CD4-positive, alpha-beta T cell treated with Interferon gamma for 1 hour (primary cell): ENCODE data around the gene SYT10.
"Not testable (repeated sequence)": the region's sequence is repeated elsewhere in the genome, so short reads cannot be mapped to it uniquely, and the experiment has no call there.

Experiments used
- DNase-seq: peaks from one replicate; pipeline ENCODE4 v3.0.0-alpha.2; 2020

SYT10 gene

GRCh38 chr12:33439587-33440011 lies at the start of gene SYT10:
SYT10 (minus strand) TSS chr12:33439819; CDS start chr12:33439522, 297 bp downstream.
- no peak for DNase-seq

- no peak for DNase-seq
Observed at GRCh38 chr12:33488036-33488435, 48.4 kb upstream of the SYT10 start.

- no peak for DNase-seq
Observed at GRCh38 chr12:33486058-33486457, 46.4 kb upstream of the SYT10 start.

GRCh38 chr12:33484161-33484560 lies 44.5 kb upstream of the SYT10 start:
- no peak for DNase-seq

- DNase-seq, result no peak
Observed at GRCh38 chr12:33480366-33480765, 40.7 kb upstream of the SYT10 start.

- DNase-seq, result no peak
Observed at GRCh38 chr12:33476058-33476457, 36.4 kb upstream of the SYT10 start.

GRCh38 chr12:33472299-33472698 lies 32.7 kb upstream of the SYT10 start:
- no peak for DNase-seq

GRCh38 chr12:33455096-33455495 lies 15.5 kb upstream of the SYT10 start:
- no peak for DNase-seq

- DNase-seq, result no peak
Observed at GRCh38 chr12:33450480-33450879, 10.9 kb upstream of the SYT10 start.

GRCh38 chr12:33440477-33440876 lies 858 bp upstream of the SYT10 start:
- DNase-seq, result no peak

GRCh38 chr12:33438851-33439586 lies 600 bp downstream of the SYT10 start:
- no peak for DNase-seq

- no peak for DNase-seq
Observed at GRCh38 chr12:33438025-33438772, 1.4 kb downstream of the SYT10 start.

GRCh38 chr12:33437598-33437997 lies 2.0 kb downstream of the SYT10 start:
- DNase-seq, result no peak

- no peak for DNase-seq
Observed at GRCh38 chr12:33432992-33433391, 6.6 kb downstream of the SYT10 start.

GRCh38 chr12:33431648-33432047 lies 8.0 kb downstream of the SYT10 start:
- no peak for DNase-seq

GRCh38 chr12:33429468-33429867 lies 10.2 kb downstream of the SYT10 start:
- no peak for DNase-seq

GRCh38 chr12:33427071-33427470 lies 12.5 kb downstream of the SYT10 start:
- DNase-seq, result no peak

- no peak for DNase-seq
Observed at GRCh38 chr12:33423706-33424105, 15.9 kb downstream of the SYT10 start.

- not testable (repeated sequence) for DNase-seq
Observed at GRCh38 chr12:33412410-33412809, 27.2 kb downstream of the SYT10 start.

- DNase-seq, result no peak
Observed at GRCh38 chr12:33383503-33383902, 56.1 kb downstream of the SYT10 start.

- DNase-seq, result no peak
Observed at GRCh38 chr12:33376153-33376552, 63.5 kb downstream of the SYT10 start.

GRCh38 chr12:33370318-33370717 lies 69.3 kb downstream of the SYT10 start:
- DNase-seq, result no peak

- no peak for DNase-seq
Observed at GRCh38 chr12:33357181-33357580, 82.4 kb downstream of the SYT10 start.

GRCh38 chr12:33349791-33350190 lies 89.8 kb downstream of the SYT10 start:
- DNase-seq, result no peak
